Spleen (tissue), 11 donors: Measurements from ENCODE around the gene ANKRD17. TPM values are rescaled to one million over a fixed set of nuclear protein-coding genes. Genes with fewer than 3 reads are reported as not detected.
A peak's percentile ranks its signal among the peaks of the same experiment; 100 is the strongest.

ENCODE experiments used
- DNase-seq: peaks from one replicate; pipeline ENCODE4 v3.0.0-alpha.2; 2020
- H3K27ac ChIP-seq, 8 donors: fragments of 200-600 bp; sonication (generic) in 7 of 8; 1 replicate in 4 of 8; 2 replicates in 4 of 8; pipeline versions ENCODE4 v1.5.0 to v1.8.0; 2016 to 2021; ENCODE audit warnings: inconsistent platforms in 4 of 8, mild to moderate bottlenecking in 4 of 8, moderate library complexity in 1 of 8
- H3K27me3 ChIP-seq, 7 donors: fragments of 200-600 bp; sonication (generic) in 6 of 7; replicated peaks in 1 of 7; 1 replicate in 4 of 7; 2 replicates in 3 of 7; pipeline versions ENCODE4 v1.5.0 to v1.8.0; 2016 to 2021; ENCODE audit warnings: inconsistent platforms in 3 of 7, mild to moderate bottlenecking in 1 of 7
- H3K36me3 ChIP-seq, 6 donors: fragments of 200-600 bp; sonication (generic) in 5 of 6; 1 replicate in 4 of 6; 2 replicates in 2 of 6; pipeline versions ENCODE4 v1.5.0 to v1.8.0; 2016 to 2021; ENCODE audit warnings: inconsistent platforms in 2 of 6
- H3K4me1 ChIP-seq, 6 donors: fragments of 200-600 bp; sonication (generic) in 5 of 6; 1 replicate in 3 of 6; 2 replicates in 3 of 6; pipeline versions ENCODE4 v1.5.0 to v1.8.0; 2016 to 2021; ENCODE audit warnings: inconsistent platforms in 3 of 6
- H3K4me3 ChIP-seq, 8 donors: fragments of 200-600 bp; sonication (generic) in 7 of 8; 1 replicate in 4 of 8; 2 replicates in 4 of 8; pipeline versions ENCODE4 v1.5.0 to v1.8.0; 2016 to 2021; ENCODE audit warnings: inconsistent platforms in 4 of 8, mild to moderate bottlenecking in 4 of 8, moderate library complexity in 2 of 8
- H3K9me3 ChIP-seq, 8 donors: fragments of 200-600 bp; sonication (generic) in 7 of 8; 1 replicate in 4 of 8; 2 replicates in 4 of 8; pipeline versions ENCODE4 v1.5.0 to v1.8.0; 2016 to 2021; ENCODE audit warnings: inconsistent platforms in 4 of 8
- POLR2A ChIP-seq, 3 donors: fragments of 450-650 bp; IDR thresholded peaks; one replicate each; pipeline ENCODE4 v1.5.1; 2017; ENCODE audit warnings: antibody characterized with exemption in 3 of 3, mild to moderate bottlenecking in 1 of 3
- POLR2AphosphoS5 ChIP-seq, 3 donors: sonication (generic); formaldehyde crosslinking; IDR thresholded peaks; one replicate each; pipeline ENCODE4 v1.5.1; 2017; ENCODE audit warnings: antibody characterized with exemption in 3 of 3
- WGBS, 5 donors: extraction: QIAGEN DNeasy Blood & Tissue Kit in 3 of 5; methylation state at CpG; one replicate each; pipeline versions ENCODE4 v1.1.5 to v1.1.7; 2013 to 2018; 5-methylcytosine and 5-hydroxymethylcytosine counted together
- intact Hi-C: fragments of 100-400 bp; cut with DNase I; formaldehyde crosslinking; loops from one replicate; pipeline ENCODE4 v1.15.0; 2023; ENCODE audit warnings: low total_unique reads
- polyA plus RNA-seq, 3 donors: library from polyadenylated mRNA; stranded (reverse); fragments of 200-250 nt; gene quantifications; one replicate each; pipeline ENCODE4 v1.2.1, GENCODE V29; 2013
- total RNA-seq, 7 donors: library from RNA; depleted of rRNA in 3 of 7; stranded (reverse); fragments of >200 nt in 3 of 7; fragmentation: NEBNext Ultra II Directional in 4 of 7; extraction: Animal tissue kit (Norgen Biotek cat#: 25700) in 4 of 7; gene quantifications; one replicate each; pipeline versions ENCODE4 v1.1.0 to v1.2.1, GENCODE V29; 2016 to 2021
- TF ChIP-seq, protein P1 (sequence below), 11 experiments: fragments of 200-600 bp in 7 of 11; fragments of 450-650 bp in 4 of 11; sonication (generic) in 4 of 11; IDR thresholded peaks in 8 of 11; conservative IDR thresholded peaks in 3 of 11; 1 replicate in 7 of 11; 2 replicates in 4 of 11; pipeline versions ENCODE4 v1.4.0 to v1.8.0; 2016 to 2021; ENCODE audit warnings: antibody characterized with exemption in 11 of 11, inconsistent platforms in 4 of 11, mild to moderate bottlenecking in 1 of 11
- donor health status: healthy with polysubstance abuse.
- donor health status: DM: no; HTN: no; CAD: no; lungs with moderate emphysema.
- donor health status: DM: no; HTN: no; CAD: no.
- donor health status: Bipolar disorder and iron deficiency.
- donor health status: healthy.
- donor health status: DM: no; HTN: no; CAD: no.
- donor health status: DM: yes; HTN: yes; CAD: no.

The ANKRD17 gene
- total and polyA plus RNA-seq, 10 donors: 7.1 to 71.5 (median 60.0) TPM

DNA sequence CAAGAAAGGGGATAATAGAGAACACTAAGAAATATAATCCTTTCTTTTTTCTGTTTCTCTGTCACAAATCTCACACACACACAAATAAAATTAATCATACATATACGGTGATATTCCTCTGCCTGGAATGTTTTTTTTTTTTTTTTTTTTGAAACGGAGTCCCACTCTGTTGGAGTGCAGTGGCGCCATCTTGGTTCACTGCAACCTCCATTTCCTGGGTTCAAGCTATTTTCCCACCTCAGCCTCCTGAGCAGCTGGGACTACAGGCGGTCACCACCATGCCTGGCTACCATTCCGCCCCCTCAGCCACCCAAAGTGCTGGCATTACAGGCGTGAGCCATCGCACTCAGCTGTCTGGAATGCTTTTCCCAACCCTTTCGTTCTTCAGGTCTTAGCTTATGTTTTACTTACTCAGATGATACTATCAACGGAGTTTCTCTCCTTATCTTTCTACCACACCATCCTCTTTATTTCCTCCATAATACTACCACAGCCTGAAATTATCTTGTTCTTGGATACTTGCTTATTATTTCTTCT lies 69.3 kb downstream of the ANKRD17 start:
- no peaks in the 10 kb centered on the region for H3K36me3 ChIP-seq
- intact Hi-C loops: no loop called here
- no peak for DNase-seq
- TF ChIP-seq POLR2A (IDR thresholded peaks at IDR 0.05) (no peak), POLR2AphosphoS5 (IDR thresholded peaks at IDR 0.05) (no peak)
- TF ChIP-seq, protein P1, sequence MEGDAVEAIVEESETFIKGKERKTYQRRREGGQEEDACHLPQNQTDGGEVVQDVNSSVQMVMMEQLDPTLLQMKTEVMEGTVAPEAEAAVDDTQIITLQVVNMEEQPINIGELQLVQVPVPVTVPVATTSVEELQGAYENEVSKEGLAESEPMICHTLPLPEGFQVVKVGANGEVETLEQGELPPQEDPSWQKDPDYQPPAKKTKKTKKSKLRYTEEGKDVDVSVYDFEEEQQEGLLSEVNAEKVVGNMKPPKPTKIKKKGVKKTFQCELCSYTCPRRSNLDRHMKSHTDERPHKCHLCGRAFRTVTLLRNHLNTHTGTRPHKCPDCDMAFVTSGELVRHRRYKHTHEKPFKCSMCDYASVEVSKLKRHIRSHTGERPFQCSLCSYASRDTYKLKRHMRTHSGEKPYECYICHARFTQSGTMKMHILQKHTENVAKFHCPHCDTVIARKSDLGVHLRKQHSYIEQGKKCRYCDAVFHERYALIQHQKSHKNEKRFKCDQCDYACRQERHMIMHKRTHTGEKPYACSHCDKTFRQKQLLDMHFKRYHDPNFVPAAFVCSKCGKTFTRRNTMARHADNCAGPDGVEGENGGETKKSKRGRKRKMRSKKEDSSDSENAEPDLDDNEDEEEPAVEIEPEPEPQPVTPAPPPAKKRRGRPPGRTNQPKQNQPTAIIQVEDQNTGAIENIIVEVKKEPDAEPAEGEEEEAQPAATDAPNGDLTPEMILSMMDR (IDR thresholded peaks at IDR 0.05 in 8 of 11, conservative IDR thresholded peaks at IDR 0.05 in 3 of 11): no peak
- peaks cover 3 to 67% (median 27%) of the 10 kb centered on the region in 6 donors for H3K4me1 ChIP-seq
- 95 to 98% (median 97%) methylated on average over 9 of the region's 9 CpGs for WGBS, 5 donors
- no peak overlapping the region for H3K27ac ChIP-seq
- no peak overlapping the region for H3K4me3 ChIP-seq
- no peaks in the 10 kb centered on the region for H3K9me3 ChIP-seq
- H3K27me3 ChIP-seq: no peaks in the 10 kb centered on the region

DNA sequence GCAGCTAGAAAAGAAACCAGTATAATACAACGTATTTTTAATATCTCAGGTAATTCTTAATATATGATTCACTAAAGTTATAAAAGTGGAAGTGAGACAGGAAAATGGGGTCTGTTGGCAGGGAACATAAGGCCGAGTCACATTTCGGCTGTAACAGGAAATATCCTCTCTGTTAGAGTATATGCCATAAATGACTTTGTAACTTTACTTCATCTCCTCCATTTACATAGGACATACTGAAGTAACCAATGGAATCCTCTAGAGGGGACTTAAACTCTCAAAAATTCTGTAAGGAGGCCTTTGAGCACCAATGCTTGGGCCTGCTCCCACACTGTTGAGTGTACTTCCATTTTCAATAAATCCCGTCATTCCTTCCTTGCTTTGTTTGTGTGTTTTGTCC lies 71.3 kb downstream of the ANKRD17 start:
- H3K4me1 ChIP-seq: peaks cover 0 to 59% (median 17%) of the 10 kb centered on the region in 6 donors
- no peaks in the 10 kb centered on the region for H3K9me3 ChIP-seq
- no peaks in the 10 kb centered on the region for H3K27me3 ChIP-seq
- TF ChIP-seq POLR2AphosphoS5 (IDR thresholded peaks at IDR 0.05) (no peak), POLR2A (IDR thresholded peaks at IDR 0.05) (no peak)
- TF ChIP-seq, protein P1 (IDR thresholded peaks at IDR 0.05 in 8 of 11, conservative IDR thresholded peaks at IDR 0.05 in 3 of 11): no peak
- intact Hi-C loops: no loop called here
- peak overlapping the region in 7 of 8 donors; percentile 5 to 64 (median 44) for H3K27ac ChIP-seq
- H3K4me3 ChIP-seq: no peak overlapping the region
- peaks cover 0 to 3% (median 0%) of the 10 kb centered on the region in 6 donors for H3K36me3 ChIP-seq
- WGBS, 5 donors: 43 to 56% (median 47%) methylated on average over 4 of the region's 4 CpGs
- DNase-seq: no peak

DNA sequence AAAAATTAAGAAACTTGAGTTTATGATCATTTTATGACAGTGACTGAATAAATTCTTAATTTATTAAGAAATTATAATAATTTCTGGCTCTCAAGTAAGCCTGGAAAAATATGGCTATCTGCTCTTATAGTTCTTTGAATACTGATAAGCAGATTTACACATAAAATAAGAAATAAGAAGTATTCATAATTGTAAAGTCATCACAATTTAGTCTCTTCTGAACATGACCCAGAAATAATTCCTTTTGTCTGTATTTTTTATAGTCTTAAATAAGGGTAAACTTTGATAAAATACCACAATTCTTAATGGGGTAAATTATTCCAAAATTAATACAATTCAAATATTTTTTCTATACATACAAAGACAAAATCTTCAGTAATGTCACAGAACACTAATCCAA lies 72.7 kb downstream of the ANKRD17 start:
- H3K9me3 ChIP-seq: no peaks in the 10 kb centered on the region
- H3K36me3 ChIP-seq: peaks cover 0 to 3% (median 0%) of the 10 kb centered on the region in 6 donors
- H3K27me3 ChIP-seq: no peaks in the 10 kb centered on the region
- TF ChIP-seq, protein P1 (IDR thresholded peaks at IDR 0.05 in 8 of 11, conservative IDR thresholded peaks at IDR 0.05 in 3 of 11): no peak
- no peak for TF ChIP-seq POLR2A (IDR thresholded peaks at IDR 0.05)
- TF ChIP-seq POLR2AphosphoS5 (IDR thresholded peaks at IDR 0.05): no peak
- no peak overlapping the region for H3K4me3 ChIP-seq
- no peak overlapping the region for H3K27ac ChIP-seq
- intact Hi-C loops: no loop called here
- peaks cover 7 to 64% (median 26%) of the 10 kb centered on the region in 6 donors for H3K4me1 ChIP-seq
- DNase-seq: no peak

DNA sequence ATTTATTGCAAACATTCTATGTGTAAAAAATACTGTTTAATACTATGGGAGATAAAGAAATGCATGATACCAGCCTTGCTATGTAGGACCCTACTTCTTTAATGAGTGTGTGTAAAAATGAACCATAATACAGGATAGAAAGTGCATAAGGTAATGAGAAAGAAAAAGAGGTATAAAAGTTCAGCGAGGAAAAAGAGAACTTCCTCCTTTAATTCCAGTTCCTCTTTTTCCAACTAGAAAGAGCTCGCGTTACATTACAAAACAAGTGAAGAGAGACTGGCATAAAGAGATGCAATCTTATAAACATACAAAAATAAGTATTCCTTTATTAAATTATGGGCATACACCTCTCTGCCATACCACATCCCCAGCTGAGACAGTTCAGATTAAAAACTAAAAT lies 77.4 kb downstream of the ANKRD17 start:
- no peak for TF ChIP-seq POLR2AphosphoS5 (IDR thresholded peaks at IDR 0.05)
- no peak for TF ChIP-seq POLR2A (IDR thresholded peaks at IDR 0.05)
- TF ChIP-seq, protein P1 (IDR thresholded peaks at IDR 0.05 in 8 of 11, conservative IDR thresholded peaks at IDR 0.05 in 3 of 11): no peak
- Histone ChIP-seq H3K9me3 (no peaks in the 10 kb centered on the region), H3K27ac (peak overlapping the region in 3 of 8 donors; percentile 6 to 32 (median 12)), H3K4me1 (peaks cover 13 to 74% (median 31%) of the 10 kb centered on the region in 6 donors), H3K36me3 (peaks cover 0 to 13% (median 9%) of the 10 kb centered on the region in 6 donors), H3K27me3 (no peaks in the 10 kb centered on the region), H3K4me3 (no peak overlapping the region)
- WGBS, 5 donors: 29 to 53% (median 44%) methylated on average over 3 of the region's 3 CpGs
- intact Hi-C loops: no loop called here
- no peak for DNase-seq
